ENCODE data around the gene DDRGK1. TPM values are rescaled to one million over a fixed set of nuclear protein-coding genes. Genes with fewer than 3 reads are reported as not detected.
A peak's percentile ranks its signal among the peaks of the same experiment; 100 is the strongest.

DDRGK1 gene
- total and polyA plus RNA-seq, 2 of the 8 experiments (the other 6 are each of a cell fraction or from before 2014, with no cell fraction given), result 29.4 to 42.0 TPM

DNA sequence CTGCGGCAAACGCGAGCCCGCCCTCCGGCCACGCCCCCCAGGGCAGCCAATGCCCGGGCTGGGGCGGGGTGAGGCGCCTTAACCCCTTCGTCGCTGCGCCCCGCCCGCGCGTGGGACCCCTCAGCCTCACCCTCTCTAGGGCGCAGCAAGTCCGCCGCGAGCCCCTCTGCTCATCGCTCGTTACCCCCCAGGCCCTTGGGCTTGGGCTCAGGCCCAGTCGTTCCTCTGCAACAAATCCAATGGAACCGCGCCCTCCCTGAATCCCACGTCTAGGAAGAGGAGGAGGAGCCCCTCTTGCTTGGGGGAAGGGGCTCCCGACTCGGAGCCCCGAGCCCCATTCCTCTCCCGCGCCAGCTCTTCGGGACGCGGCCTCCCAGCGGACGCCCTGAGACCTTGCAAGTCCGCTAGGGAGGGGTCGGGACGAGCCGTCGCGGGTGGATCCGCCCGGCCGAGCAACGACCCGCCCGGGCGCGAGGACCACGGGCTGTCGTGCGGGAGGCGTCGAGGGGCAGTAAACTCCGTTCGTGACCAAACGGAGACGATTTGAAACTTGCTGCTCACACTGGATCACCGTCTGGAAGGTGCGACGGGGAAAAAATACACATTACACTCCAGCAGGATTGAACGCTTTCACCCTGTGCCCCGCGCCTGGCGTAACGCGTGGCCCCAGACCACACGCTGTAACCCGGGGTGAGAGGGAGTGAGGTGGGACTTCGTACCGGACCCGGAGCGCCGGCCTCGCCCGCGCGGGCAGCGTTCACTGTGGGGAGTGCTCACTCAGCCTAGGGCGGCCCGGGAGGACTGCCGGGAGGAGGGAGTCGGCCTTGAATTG lies 30.7 kb downstream of the DDRGK1 start:
- H3K4me1 ChIP-seq (replicated peaks in 1 of 4; ENCODE audit: control insufficient read depth in 3 of 4, insufficient read depth in 4 of 4, low read length in 3 of 4), result peaks cover 4 to 21% (median 14%) of the 10 kb centered on the region in 4 experiments
- CTCF ChIA-PET (ENCODE audit: partially characterized antibody), result interaction anchor here (0.8 kb wide), 1 partner anchor 81 kb away, joined by 3 read pairs; no protein-coding TSS in a partner anchor
- no peaks in the 10 kb centered on the region; a peak in 1 of 8 replicates for H3K36me3 ChIP-seq (ENCODE audit: control insufficient read depth in 2 of 4, insufficient read depth in 4 of 4, low read length in 3 of 4)
- peak overlapping the region; percentile 80 to 87 (median 86) for H3K9ac ChIP-seq (replicated peaks in 1 of 4; ENCODE audit: extremely low read depth in 1 of 4, low read depth in 3 of 4, low read length in 3 of 4)
- no peaks in the 10 kb centered on the region for H3K27me3 ChIP-seq (replicated peaks in 1 of 4; ENCODE audit: control insufficient read depth in 3 of 4, extremely low read depth in 1 of 4, insufficient read depth in 3 of 4, low read length in 3 of 4)
- FAIRE-seq, result no peak
- H3K79me1 ChIP-seq (ENCODE audit: low read depth, low read length), result no peaks in the 10 kb centered on the region; the same call in 1 of the 2 replicates
- POLR2A ChIA-PET (ENCODE audit: partially characterized antibody), result interaction anchor here (0.6 to 3.9 kb wide), 6 partner anchors 11 to 35 kb away, joined by 3 to 19 read pairs (median 6); partner anchors contain the start of genes FASTKD5, ITPA and UBOX5
- H2BK20ac ChIP-seq (ENCODE audit: low read length), result no peak overlapping the region
- peak overlapping the region; percentile 85 for H4K91ac ChIP-seq (replicated peaks; ENCODE audit: insufficient read length, low read length)
- peak overlapping the region; percentile 73 to 77 for H3K4me2 ChIP-seq (ENCODE audit: insufficient read depth in 1 of 2, low read depth in 2 of 2, low read length in 2 of 2)
- H2BK120ac ChIP-seq (replicated peaks; ENCODE audit: low read depth, low read length), result peak overlapping the region; percentile 83
- peak overlapping the region; percentile 100 for H3K14ac ChIP-seq (ENCODE audit: insufficient read length)
- peak overlapping the region; percentile 83 to 95 (median 91) for H3K4me3 ChIP-seq (ENCODE audit: extremely low read depth in 1 of 4, insufficient read depth in 2 of 4, low read depth in 3 of 4, low read length in 4 of 4)
- H3K4ac ChIP-seq (replicated peaks; ENCODE audit: insufficient read length, low read depth, low read length), result peak overlapping the region; percentile 97
- WGBS, 2 experiments (ENCODE audit: extremely low coverage in 1 of 2, insufficient coverage in 1 of 2, insufficient read length in 1 of 2, insufficient replicate concordance in 2 of 2, low coverage in 1 of 2, low lambda C conversion rate in 2 of 2, missing lambda C conversion rate in 1 of 2), result 1% methylated on average over 51 of the region's 84 CpGs; no CpG with 5 or more reads in 1 of the 2 experiments
- peak overlapping the region; percentile 99 for H4K5ac ChIP-seq (ENCODE audit: insufficient read length, low read depth, low read length)
- peak overlapping the region; percentile 98 for H2BK15ac ChIP-seq (ENCODE audit: low read length)
- H2AK5ac ChIP-seq (ENCODE audit: low read depth, low read length), result no peak overlapping the region
- H3K79me2 ChIP-seq (ENCODE audit: control insufficient read depth in 1 of 2, insufficient read depth in 2 of 2, low read length in 2 of 2), result peaks cover 0 to 17% of the 10 kb centered on the region in 2 experiments; a peak in 2 of 4 replicates
- H2BK12ac ChIP-seq (ENCODE audit: low read depth, low read length), result peak overlapping the region; percentile 96
- H4K20me1 ChIP-seq (replicated peaks in 1 of 2; ENCODE audit: control insufficient read depth in 1 of 2, insufficient read depth in 2 of 2, low read length in 2 of 2), result peaks cover 0 to 4% of the 10 kb centered on the region in 2 experiments
- peak overlapping the region; percentile 80; the same call in 1 of the 2 replicates for H2AFZ ChIP-seq (ENCODE audit: low read length)
- no peak overlapping the region for H3K23ac ChIP-seq (ENCODE audit: insufficient read length)
- no peaks in the 10 kb centered on the region for H3K9me3 ChIP-seq (ENCODE audit: insufficient read depth in 2 of 2, low read depth in 1 of 2, low read length in 1 of 2)
- peak overlapping the region; percentile 95 for H2BK5ac ChIP-seq (ENCODE audit: low read depth, low read length)
- peaks cover 9% of the 10 kb centered on the region; the same call in 1 of the 2 replicates for H3K23me2 ChIP-seq (ENCODE audit: low read depth, low read length)
- DNase-seq (ENCODE audit: low read depth in 1 of 2, low spot score in 2 of 2), result peak; percentile 71 to 98
- peak overlapping the region; percentile 91 for H3K18ac ChIP-seq (ENCODE audit: extremely low read depth, low read length)
- H4K8ac ChIP-seq (ENCODE audit: extremely low read depth, insufficient read depth, low read length), result peak overlapping the region; percentile 88
- H3K56ac ChIP-seq (replicated peaks; ENCODE audit: insufficient read length, low read depth, low read length), result peak overlapping the region; percentile 84
- H3K27ac ChIP-seq (ENCODE audit: low read depth, low read length), result peak overlapping the region; percentile 61
- TF ChIP-seq PHF8 (conservative IDR thresholded peaks at IDR 0.05; ENCODE audit: low read depth, low read length), result peak; percentile 69
- TF ChIP-seq NANOG (IDR thresholded peaks at IDR 0.05; ENCODE audit: insufficient read depth, low read depth, low read length, poor library complexity, severe bottlenecking), result no peak
- peak; percentile 21 to 33 (median 30) for TF ChIP-seq CTCF (IDR thresholded peaks at IDR 0.05; ENCODE audit: control extremely low read depth in 1 of 3, insufficient read depth in 1 of 3, low read depth in 1 of 3, low read length in 3 of 3)
- peak; percentile 82 for TF ChIP-seq BACH1 (IDR thresholded peaks at IDR 0.05; ENCODE audit: low read length)
- no peak for TF ChIP-seq ATF3 (IDR thresholded peaks at IDR 0.05; ENCODE audit: insufficient read depth, low read depth, low read length)
- peak; percentile 58 for TF ChIP-seq KDM4A (IDR thresholded peaks at IDR 0.05; ENCODE audit: low read depth, low read length, severe bottlenecking)
- TF ChIP-seq RBBP5 (IDR thresholded peaks at IDR 0.05; ENCODE audit: borderline replicate concordance, low read depth, low read length), result peak; percentile 84; the same call in 1 of the 2 replicates
